Activated T-helper 1 cell treated with anti-CD3 and anti-CD28 coated beads, Interleukin-12 subunit alpha, Interleukin-12 subunit beta, Interleukin-2, Interleukin-4 antibody, amounts not matched to agents 30 ng/mL and 10 ng/mL and 1 ng/mL, durations not matched to agents 14 hours and 24 hours and 36 hours (primary cell): Measurements from ENCODE around the gene CDNF. TPM values are rescaled to one million over a fixed set of nuclear protein-coding genes. Genes with fewer than 3 reads are reported as not detected.
A peak's percentile ranks its signal among the peaks of the same experiment; 100 is the strongest.

Source experiments
- DNase-seq: peaks from one replicate; pipeline ENCODE4 v3.0.0; 2021; ENCODE audit warnings: low spot score
- H3K27ac Mint-ChIP-seq: one replicate; pipeline ENCODE4 v1.8.0; 2021; ENCODE audit warnings: mild to moderate bottlenecking, mixed read lengths
- H3K27me3 Mint-ChIP-seq: one replicate; pipeline ENCODE4 v1.8.0; 2022; ENCODE audit warnings: mild to moderate bottlenecking, moderate library complexity, mixed read lengths; ENCODE audit not compliant: insufficient read depth
- H3K36me3 Mint-ChIP-seq: one replicate; pipeline ENCODE4 v1.8.0; 2021; ENCODE audit warnings: low read depth, mixed read lengths
- H3K4me1 Mint-ChIP-seq: one replicate; pipeline ENCODE4 v1.8.0; 2021; ENCODE audit warnings: low read depth, mixed read lengths
- H3K4me3 Mint-ChIP-seq: one replicate; pipeline ENCODE4 v1.8.0; 2021; ENCODE audit warnings: mild to moderate bottlenecking, moderate library complexity, mixed read lengths
- H3K9me3 Mint-ChIP-seq: one replicate; pipeline ENCODE4 v1.8.0; 2021; ENCODE audit warnings: mixed read lengths
- intact Hi-C: fragments of 100-400 bp; cut with micrococcal nuclease; formaldehyde crosslinking; loops from one replicate; pipeline ENCODE4 v1.15.1; 2024
- total RNA-seq: library from RNA; stranded (reverse); gene quantifications from 2 replicates; pipeline ENCODE4 v1.2.3, GENCODE V29; 2022

The CDNF gene
- total RNA-seq, 1 donor from 2014 or later = 0.93 TPM

DNA sequence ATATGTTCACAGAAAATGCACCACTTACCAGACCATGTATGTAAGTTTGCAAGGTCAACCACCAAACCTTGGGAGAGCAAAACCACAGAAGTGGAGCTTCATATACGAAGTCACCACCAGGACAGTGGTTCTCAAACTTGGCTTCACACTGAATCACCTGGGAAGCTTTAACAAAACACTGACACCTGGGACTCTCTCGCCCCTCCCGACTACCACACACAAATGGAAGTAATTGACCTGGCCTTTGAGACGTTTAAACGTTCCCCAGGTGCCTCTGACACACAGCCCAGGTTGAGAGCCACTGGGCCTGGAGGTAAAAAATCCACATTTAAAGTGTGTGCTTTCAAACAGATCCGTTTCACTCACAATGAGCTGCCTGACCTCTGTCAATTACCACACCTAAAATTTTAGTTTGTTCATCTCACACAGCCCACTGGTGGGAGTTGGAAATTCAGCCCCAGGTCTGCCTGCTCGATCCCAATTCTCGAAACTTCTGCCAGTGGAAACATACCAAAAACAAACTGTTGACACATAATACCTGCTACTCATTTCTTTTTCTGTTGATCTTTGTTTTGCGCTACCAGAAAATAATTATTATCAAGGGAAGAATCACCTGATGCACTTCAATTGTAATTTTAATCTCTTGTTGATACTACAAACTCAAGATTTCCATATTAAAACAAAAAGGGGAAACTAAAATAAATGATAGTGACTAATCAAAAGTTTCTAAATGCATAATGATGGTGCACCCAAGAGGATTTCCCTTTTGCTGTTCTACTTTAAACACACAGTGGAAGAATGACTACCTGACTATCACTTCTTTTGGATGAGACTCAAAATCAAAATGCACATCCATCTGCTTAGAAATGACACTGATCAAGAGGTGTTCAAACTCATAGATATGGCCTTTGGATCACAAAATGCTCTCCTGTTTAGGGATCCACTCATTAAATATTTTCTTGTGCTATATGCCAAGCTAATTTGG, 26.6 kb downstream of the CDNF start:
- Mint-ChIP-seq H3K9me3 (no peaks in the 10 kb centered on the region), H3K27ac (no peak overlapping the region), H3K36me3 (peaks cover 2% of the 10 kb centered on the region), H3K27me3 (peaks cover 5% of the 10 kb centered on the region), H3K4me1 (peaks cover 23% of the 10 kb centered on the region), H3K4me3 (no peak overlapping the region)
- DNase-seq = no peak
- intact Hi-C loops = no loop called here

GRCh38 chr10:14806318-14806717, 31.5 kb downstream of the CDNF start:
- intact Hi-C loops = no loop called here
- H3K4me3 Mint-ChIP-seq = no peak overlapping the region
- peaks cover 9% of the 10 kb centered on the region for H3K27me3 Mint-ChIP-seq
- no peaks in the 10 kb centered on the region for H3K9me3 Mint-ChIP-seq
- H3K27ac Mint-ChIP-seq = no peak overlapping the region
- H3K36me3 Mint-ChIP-seq = no peaks in the 10 kb centered on the region
- peaks cover 2% of the 10 kb centered on the region for H3K4me1 Mint-ChIP-seq
- DNase-seq = no peak

DNA sequence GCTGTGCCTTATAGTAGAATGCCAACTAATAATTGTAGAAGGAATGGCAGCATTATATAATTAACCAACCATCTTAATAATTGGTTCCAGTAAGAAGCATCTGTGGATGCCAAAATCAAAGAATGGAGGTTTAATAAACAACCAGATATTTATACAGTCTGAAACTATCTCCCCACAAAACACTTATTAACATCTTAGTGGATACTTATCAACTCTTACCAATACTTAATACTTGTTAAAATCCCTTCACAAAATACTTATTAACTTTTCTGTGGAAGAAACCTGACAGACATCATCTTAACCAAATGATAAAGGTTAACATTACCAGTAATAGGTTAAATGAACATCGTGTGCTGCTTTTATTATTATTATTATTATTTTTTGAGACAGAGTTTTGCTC, 34.0 kb downstream of the CDNF start:
- H3K27me3 Mint-ChIP-seq = peaks cover 16% of the 10 kb centered on the region
- H3K4me3 Mint-ChIP-seq = no peak overlapping the region
- H3K4me1 Mint-ChIP-seq = no peaks in the 10 kb centered on the region
- no peaks in the 10 kb centered on the region for H3K36me3 Mint-ChIP-seq
- DNase-seq = no peak
- H3K27ac Mint-ChIP-seq = no peak overlapping the region
- H3K9me3 Mint-ChIP-seq = no peaks in the 10 kb centered on the region
- intact Hi-C loops = no loop called here

DNA sequence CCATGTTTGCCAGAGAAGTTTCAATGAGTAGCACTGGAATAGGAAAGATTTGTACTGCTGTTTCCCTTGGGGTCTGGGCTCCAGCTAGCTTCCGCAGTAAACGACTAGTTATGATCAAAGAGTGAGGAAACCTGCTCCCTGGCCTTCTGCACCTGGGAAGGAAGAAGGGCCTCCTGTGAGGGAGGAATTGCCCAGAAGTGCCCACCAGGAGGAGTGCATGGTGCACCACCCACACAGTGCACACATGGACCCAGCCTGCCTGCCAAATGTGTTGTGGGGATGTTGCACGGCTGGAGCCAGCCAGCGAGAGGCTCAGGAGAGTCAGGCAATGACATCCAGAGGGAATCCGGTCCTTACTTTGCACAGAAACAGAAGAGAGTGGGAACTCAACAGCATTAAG, 36.1 kb downstream of the CDNF start:
- no peaks in the 10 kb centered on the region for H3K36me3 Mint-ChIP-seq
- H3K9me3 Mint-ChIP-seq = no peaks in the 10 kb centered on the region
- no peak overlapping the region for H3K4me3 Mint-ChIP-seq
- peaks cover 26% of the 10 kb centered on the region for H3K27me3 Mint-ChIP-seq
- DNase-seq = no peak
- H3K4me1 Mint-ChIP-seq = no peaks in the 10 kb centered on the region
- no peak overlapping the region for H3K27ac Mint-ChIP-seq
- intact Hi-C loops = no loop called here

GRCh38 chr10:14800397-14800796, 37.4 kb downstream of the CDNF start:
- Mint-ChIP-seq H3K27ac (no peak overlapping the region), H3K4me3 (no peak overlapping the region), H3K9me3 (no peaks in the 10 kb centered on the region), H3K27me3 (peaks cover 24% of the 10 kb centered on the region), H3K36me3 (no peaks in the 10 kb centered on the region), H3K4me1 (no peaks in the 10 kb centered on the region)
- intact Hi-C loops = no loop called here
- no peak for DNase-seq

DNA sequence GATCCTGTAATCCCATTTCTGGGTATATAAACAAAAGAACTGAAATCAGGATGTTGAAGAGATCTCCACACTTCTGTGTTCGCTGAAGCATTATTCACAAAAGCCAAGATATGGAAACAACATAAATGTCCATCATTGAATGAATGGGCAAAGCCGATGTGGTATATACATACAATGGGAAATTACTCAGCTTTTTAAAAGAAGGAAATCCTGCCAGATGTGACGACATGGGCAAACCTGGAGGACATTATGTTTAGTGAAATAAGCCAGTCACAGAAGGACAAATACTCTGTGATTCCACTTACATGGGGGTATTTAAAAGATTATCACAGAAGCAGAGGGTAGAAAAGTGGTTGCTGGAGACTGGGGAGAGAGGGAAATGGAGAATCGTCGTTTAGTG, 39.2 kb downstream of the CDNF start:
- Mint-ChIP-seq H3K4me1 (no peaks in the 10 kb centered on the region), H3K4me3 (no peak overlapping the region), H3K27me3 (peaks cover 22% of the 10 kb centered on the region), H3K36me3 (no peaks in the 10 kb centered on the region), H3K9me3 (no peaks in the 10 kb centered on the region), H3K27ac (no peak overlapping the region)
- intact Hi-C loops = no loop called here
- DNase-seq = no peak

DNA sequence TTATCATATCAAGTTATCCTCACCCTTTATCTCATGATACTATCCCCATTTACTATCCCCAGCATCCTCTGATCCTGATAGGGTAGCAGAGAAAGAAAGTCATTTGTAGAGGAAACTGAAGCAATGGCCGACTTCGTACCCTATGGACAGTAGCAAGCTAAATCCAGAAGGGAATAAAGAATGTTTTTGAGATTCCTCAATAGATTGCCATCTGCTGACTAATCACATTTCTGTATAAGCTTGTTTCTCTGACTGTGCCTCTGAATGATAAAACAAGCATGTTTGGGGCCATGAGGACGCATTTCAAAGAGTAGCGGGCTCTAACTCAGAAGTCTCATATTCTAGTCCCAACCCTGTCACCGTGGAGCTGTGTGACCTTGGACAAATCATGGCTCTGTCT, 49.9 kb downstream of the CDNF start:
- Mint-ChIP-seq H3K36me3 (peaks cover 2% of the 10 kb centered on the region), H3K27me3 (peaks cover 3% of the 10 kb centered on the region), H3K27ac (no peak overlapping the region), H3K4me1 (no peaks in the 10 kb centered on the region), H3K4me3 (no peak overlapping the region), H3K9me3 (peaks cover 15% of the 10 kb centered on the region)
- intact Hi-C loops = no loop called here
- no peak for DNase-seq

DNA sequence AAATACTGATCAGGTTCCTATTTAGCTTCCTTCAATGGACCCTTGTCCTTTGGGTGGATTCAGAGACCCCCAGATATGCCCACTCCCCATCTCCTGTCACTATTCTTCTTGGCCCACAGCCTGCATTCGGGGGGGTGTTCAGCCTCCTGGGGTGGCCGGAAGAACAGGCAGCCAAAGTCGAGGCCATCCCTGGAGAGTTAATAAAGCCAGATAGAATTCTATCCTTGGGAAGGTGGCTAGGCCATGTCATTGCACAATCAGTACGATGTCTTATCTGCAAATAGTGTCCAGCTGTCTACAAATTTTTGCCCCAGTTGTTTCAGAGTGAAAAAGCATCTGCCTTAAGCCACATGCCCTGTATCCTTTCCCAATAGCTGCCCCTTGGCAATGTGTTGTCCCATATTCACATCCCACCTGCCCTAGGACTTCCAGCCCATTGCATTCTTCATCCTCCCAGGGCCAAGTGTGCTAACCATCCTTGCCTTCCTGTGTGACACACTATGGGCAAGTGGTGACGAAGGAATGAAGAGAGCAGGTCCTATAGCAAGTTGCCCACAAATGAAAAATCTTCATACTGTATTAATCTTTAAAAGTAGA, 53.3 kb downstream of the CDNF start:
- Mint-ChIP-seq H3K27me3 (peaks cover 3% of the 10 kb centered on the region), H3K4me3 (no peak overlapping the region), H3K4me1 (peaks cover 5% of the 10 kb centered on the region), H3K9me3 (peaks cover 15% of the 10 kb centered on the region), H3K36me3 (peaks cover 2% of the 10 kb centered on the region), H3K27ac (peak overlapping the region; percentile 2)
- no peak for DNase-seq
- intact Hi-C loops = no loop called here

DNA sequence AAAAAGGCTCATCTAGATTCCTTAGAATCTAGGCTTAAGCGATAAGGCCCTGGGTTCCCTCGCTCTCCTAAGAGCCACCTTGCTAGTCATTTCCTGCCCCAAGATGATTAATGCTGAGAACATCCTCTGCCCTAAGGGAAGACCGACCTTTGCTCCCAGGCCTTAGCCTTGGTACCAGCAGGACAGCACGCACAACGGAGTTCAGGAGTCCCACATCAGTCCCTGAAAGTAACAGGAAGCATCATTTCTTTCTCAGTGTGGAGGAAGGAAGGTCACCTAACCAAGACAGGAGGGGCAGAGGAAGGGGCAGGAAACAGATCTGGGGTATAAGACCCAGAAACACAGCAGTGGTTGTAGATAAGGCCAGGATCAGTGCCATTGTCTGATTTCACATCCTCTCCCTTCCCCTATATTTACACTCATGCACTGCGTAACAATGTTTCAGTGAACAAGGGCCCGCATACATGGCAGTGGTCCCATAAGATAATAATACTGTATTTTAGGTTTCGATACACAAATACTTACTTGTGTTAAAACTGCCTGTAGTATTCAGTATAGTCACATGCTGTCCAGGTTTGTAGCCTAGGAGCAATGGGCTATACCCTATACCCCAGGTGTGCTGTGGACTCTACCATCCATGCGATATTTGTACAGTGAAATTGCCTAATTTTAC, 55.0 kb downstream of the CDNF start:
- Mint-ChIP-seq H3K4me1 (peaks cover 5% of the 10 kb centered on the region), H3K9me3 (peaks cover 11% of the 10 kb centered on the region), H3K4me3 (no peak overlapping the region), H3K27ac (no peak overlapping the region), H3K27me3 (peaks cover 2% of the 10 kb centered on the region), H3K36me3 (peaks cover 2% of the 10 kb centered on the region)
- intact Hi-C loops = no loop called here
- no peak for DNase-seq

- Mint-ChIP-seq H3K27me3 (no peaks in the 10 kb centered on the region), H3K4me3 (no peak overlapping the region), H3K4me1 (peaks cover 5% of the 10 kb centered on the region), H3K36me3 (peaks cover 2% of the 10 kb centered on the region), H3K9me3 (peaks cover 11% of the 10 kb centered on the region), H3K27ac (no peak overlapping the region)
- no peak for DNase-seq
- intact Hi-C loops = no loop called here
Measured at GRCh38 chr10:14781763-14782162, 56.1 kb downstream of the CDNF start.

- H3K4me3 Mint-ChIP-seq = no peak overlapping the region
Measured at GRCh38 chr10:14779001-14779651, 58.7 kb downstream of the CDNF start.

GRCh38 chr10:14776546-14776945, 61.3 kb downstream of the CDNF start:
- no peaks in the 10 kb centered on the region for H3K36me3 Mint-ChIP-seq
- DNase-seq = no peak
- H3K4me3 Mint-ChIP-seq = no peak overlapping the region
- H3K4me1 Mint-ChIP-seq = no peaks in the 10 kb centered on the region
- peaks cover 2% of the 10 kb centered on the region for H3K27me3 Mint-ChIP-seq
- no peaks in the 10 kb centered on the region for H3K9me3 Mint-ChIP-seq
- intact Hi-C loops = no loop called here
- no peak overlapping the region for H3K27ac Mint-ChIP-seq

More at GRCh38 chr10:14779001-14779651, 58.7 kb downstream of the CDNF start:
- no peak overlapping the region for H3K27ac Mint-ChIP-seq
- no peaks in the 10 kb centered on the region for H3K36me3 Mint-ChIP-seq
- H3K27me3 Mint-ChIP-seq = no peaks in the 10 kb centered on the region
- peaks cover under 1% of the 10 kb centered on the region for H3K9me3 Mint-ChIP-seq
- peaks cover 5% of the 10 kb centered on the region for H3K4me1 Mint-ChIP-seq
- DNase-seq = no peak
- intact Hi-C loops = no loop called here
